ENCODE measurements around the gene PYGL.
"Not testable (repeated sequence)": the region's sequence is repeated elsewhere in the genome, so short reads cannot be mapped to it uniquely, and the experiment has no call there.

PYGL gene

DNA sequence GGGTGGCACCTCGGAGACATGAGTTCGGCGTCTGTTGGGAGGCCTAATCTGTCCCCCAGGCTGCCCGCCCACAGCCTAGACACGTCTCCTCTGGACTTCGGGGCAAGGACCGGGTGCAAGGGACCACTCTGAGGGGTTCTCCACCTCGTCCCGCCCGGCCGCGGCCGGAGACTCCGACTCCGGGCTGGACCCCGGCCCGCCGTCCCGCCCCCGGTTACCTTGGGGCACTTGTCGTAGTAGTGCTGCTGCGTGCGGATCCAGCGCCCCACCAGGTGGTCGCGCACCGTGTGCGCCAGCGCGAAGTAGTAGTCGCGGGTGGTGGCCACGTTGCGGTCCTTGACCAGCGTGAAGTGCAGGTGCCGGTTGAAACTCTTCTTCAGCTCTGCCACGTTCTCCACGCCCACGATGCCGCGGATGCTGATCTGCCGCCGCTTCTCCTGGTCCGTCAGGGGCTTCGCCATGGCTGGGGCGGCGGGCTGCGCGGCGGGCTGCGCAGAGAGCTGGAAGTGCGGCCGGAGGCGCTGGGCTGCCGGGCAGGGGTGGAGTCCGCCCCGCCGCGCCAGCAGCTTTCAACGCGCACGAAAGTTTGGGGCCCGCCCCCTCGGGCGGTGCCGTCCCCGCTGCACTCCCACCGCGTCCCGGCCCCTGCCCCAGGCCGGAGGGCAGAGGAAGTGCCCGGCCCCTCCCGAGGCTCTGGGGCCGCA is at the start of gene PYGL:
Gene PYGL (minus strand): TSS at position 541 of the 704 bp plus-strand sequence. CDS start 80 bp downstream, at position 461.
- peak; percentile 71 to 74 for DNase-seq

DNA sequence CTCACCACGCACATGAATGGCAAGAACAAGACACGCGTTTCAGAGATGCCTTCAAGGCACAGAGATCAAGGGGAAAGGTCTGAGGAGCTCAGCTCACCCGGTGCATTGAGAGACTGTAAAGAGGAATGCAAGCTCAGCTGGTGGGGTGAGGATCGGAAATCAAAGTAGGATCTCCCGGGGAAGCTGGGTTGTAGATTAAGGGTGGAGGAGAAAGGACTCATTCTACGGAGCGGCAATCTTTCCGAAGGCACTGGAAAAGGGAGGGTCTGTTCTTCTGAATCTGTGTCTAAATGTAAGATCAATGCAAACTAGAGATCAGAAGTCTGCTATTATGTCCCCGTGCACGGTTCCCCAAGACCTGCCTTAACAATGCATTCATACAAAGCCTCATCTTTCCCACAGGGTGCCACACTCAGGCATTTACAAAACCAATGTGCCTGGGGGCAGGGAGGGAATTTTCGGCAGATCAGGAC is 41.6 kb upstream of the PYGL start:
- no peak for DNase-seq

- DNase-seq, result no peak
Observed at GRCh38 chr14:50985124-50985858, 41.0 kb upstream of the PYGL start.

GRCh38 chr14:50984036-50984710 is 39.9 kb upstream of the PYGL start:
- no peak for DNase-seq

DNA sequence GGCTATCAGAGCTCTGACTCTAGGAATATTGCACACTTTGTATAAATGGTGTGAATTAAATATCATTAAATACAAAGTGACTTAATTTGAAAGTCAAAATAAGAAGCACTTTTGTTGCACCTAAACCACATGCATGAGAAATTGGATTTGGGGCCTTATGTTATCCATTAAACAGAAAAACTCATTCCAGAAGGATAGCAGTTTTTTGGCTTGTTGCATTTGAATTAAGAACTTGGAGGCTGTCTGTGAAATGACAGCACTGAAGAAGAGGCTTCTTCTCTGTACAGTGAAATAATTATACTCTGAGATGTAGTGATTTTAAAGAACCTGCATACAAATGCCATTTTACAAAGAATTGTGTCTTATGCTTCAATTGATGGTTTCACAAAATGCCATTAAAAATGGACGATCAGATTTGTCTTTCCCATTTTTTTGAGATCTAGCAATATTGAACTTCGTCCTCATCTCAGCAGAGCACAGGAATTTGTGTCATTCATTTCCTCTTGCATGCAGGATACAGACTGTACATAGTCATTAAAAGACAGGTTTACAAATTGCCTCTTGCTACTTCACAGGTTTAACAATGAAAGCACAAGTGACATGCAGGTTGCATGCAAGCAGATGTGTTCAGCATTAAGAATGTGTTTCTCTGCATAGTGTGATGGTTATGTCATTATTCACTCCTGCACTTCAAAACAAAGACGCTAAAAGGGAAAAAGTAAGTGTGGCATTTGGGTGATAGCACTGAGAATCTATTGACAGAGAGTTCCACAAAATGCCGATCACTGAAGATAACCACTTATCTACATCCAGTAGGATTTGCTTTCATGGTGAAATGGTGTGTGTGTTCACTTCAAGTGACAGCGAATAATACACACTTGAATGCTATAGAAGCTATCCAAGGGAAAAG is 35.9 kb upstream of the PYGL start:
- no peak for DNase-seq

- no peak for DNase-seq
Observed at GRCh38 chr14:50978888-50979287, 34.6 kb upstream of the PYGL start.

- no peak for DNase-seq
Observed at GRCh38 chr14:50978529-50978871, 34.2 kb upstream of the PYGL start.

- DNase-seq, result no peak
Observed at GRCh38 chr14:50977863-50978528, 33.7 kb upstream of the PYGL start.

GRCh38 chr14:50974118-50974517 is 29.8 kb upstream of the PYGL start:
- DNase-seq, result no peak

DNA sequence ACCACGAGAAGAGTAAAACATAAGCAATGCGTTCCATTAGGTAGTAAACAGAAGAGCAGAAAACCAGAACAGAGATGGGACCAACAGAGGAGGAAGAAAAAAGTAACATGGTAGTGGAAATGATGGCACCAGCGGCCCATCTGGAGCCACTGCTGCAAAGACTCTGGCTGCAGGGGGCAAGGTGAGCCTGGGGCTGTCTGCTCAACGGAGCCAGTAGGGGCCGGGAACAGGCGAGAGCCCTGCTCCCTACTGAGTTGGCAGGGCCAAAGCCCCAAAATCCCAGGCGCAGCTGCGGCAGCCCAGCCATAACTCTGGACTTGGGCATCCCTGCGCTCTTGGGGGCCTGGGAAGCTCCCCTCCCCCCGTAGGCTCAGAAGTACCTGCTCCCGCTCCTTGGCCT is 28.5 kb upstream of the PYGL start:
- DNase-seq, result no peak

DNA sequence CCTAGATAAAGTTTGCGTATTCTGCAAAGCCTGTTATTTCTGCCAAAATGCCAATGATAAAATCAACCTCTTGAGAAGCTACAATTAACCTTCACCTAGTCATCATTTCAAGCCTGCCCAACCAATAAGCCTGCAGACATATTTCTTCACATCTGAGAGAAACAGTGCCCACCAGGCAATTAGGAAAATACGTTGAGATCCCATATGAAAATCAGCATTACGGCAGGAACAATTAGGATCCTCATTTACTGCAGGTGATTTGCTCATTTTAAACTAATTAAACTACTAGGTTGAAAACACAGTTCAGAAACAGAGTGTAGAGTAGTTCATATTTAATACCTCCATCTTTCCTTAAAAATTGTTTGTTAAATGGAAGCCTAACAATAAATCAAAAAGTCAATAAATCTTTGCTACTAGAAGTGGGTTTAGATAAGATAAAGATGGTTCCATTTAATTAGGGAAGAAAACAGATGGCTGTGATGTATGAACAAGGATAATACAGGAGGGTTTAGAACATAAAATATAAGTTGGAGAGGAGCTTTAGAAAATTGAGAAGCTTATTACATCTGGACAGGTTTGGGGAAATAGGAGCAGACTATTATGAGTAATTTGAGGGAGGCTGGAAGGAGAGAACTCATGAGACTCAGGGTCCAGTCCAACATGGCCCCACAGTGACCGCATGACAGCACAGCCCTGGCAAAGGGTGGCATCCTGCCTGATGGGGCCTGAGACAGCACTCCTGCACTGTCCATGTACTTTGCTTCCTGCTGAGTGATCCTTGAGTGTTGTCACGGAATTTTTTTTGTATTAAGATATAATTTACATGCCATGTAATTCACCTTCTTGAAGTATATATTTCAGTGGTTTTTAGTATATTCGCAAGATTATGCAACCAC is 26.9 kb upstream of the PYGL start:
- no peak for DNase-seq

DNA sequence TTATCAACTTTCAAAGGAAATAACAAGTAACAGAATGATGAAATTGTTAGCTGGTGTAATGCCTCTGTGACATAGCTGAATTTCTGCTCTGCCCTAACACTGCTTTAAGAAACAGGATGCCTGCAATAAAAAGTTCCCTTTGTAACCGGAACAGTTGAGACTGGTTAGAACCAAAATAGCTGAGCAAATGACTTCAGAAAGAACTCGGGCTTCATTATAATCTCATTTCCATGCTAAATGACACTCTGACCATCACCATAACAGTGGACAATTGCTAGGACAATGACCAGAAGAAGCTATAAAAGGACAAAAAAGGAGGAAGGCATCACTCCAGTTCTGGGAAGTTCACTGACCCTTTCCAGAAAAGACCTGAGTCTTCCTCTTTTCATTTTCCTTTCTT is 23.5 kb upstream of the PYGL start:
- DNase-seq, result peak; percentile 36 to 47

DNA sequence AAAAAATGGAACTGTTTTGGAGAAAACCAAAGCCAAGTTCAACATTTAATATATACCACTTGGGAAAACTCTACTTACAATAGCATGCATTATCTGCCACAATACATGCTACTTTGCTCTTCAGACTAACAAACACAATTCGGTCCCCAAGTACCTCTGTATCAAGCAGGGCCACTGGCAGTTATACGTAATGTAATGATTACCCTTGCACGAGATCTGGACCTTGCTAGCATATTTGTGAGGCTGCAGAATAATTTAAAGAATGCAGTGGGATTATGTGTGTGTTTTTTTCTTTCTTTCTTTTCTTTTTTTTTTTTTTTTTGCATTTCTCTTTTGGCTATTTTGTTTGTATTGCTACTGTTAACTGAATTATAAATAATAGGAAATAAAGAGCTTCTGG is 22.8 kb upstream of the PYGL start:
- DNase-seq, result no peak

DNA sequence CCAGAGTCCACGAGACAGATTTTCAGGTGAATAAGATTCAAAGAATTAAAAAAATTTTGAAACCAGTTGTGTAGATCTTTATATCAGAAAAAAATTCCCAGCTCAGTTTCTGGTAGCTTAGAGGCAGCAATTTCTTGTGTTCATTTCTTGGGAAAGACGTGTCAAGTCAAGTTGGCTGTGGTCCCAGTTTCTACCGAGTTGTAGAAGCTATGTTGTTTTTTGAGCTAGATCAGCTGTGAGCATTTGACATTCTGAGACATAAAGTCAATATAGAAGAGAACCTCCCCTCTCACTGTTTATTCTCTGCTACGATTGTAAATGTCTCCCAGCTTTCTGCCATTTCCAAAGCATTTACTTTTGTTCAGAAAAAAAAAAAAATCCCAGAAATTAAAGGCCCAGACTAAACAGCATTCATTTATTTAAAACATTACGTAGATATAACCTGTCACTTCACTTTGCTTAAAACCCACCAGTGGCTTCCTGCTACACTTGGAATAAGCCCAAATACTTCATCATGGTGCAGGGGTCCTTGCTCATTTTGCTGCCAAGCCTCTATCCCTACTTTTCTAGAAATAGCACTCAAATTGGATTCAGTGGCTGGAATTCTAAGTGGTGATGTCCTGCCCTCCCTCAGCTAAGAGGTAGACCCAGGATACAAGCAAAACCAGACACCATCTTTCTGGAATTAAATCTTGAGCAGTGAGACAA is 20.6 kb upstream of the PYGL start:
- no peak for DNase-seq

- DNase-seq, result no peak
Observed at GRCh38 chr14:50963919-50964318, 19.6 kb upstream of the PYGL start.

GRCh38 chr14:50961605-50962221 is 17.4 kb upstream of the PYGL start:
- no peak for DNase-seq

DNA sequence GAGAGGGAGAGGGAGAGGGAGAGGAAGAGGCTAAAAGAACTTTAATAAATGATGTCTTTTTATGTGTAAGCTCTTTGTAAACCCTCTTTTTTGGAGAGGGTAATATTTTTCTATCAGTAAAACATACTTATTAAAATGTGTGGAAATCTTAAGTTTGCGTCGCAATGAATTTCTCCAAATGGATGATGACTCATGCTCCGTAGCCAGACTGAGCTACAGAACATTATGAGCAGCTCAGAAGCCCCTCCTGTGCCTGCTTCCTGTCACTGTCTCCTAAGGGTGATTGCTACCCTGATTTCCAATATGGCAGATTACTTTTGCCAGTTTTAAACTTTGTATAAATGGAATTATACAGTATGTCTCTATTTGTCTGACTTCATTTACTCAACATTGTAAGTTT is 13.0 kb upstream of the PYGL start:
- no peak for DNase-seq

GRCh38 chr14:50956421-50956820 is 12.1 kb upstream of the PYGL start:
- not testable (repeated sequence) for DNase-seq

- peak; percentile 53 to 73 for DNase-seq
Observed at GRCh38 chr14:50955373-50956043, 11.2 kb upstream of the PYGL start.
